ENCODE measurements around the gene MAP3K15.
"Not testable (repeated sequence)": the region's sequence is repeated elsewhere in the genome, so short reads cannot be mapped to it uniquely, and the experiment has no call there.

- not testable (repeated sequence) for TF ChIP-seq CTCF, POLR2A (IDR thresholded peaks at IDR 0.05)
Observed at GRCh38 chrX:19445772-19446171, 69.5 kb downstream of the MAP3K15 start.
